GM12801 (cell line): ENCODE data around the gene MRPL21.

Experiments
- TF ChIP-seq, protein P1 (sequence below): IDR thresholded peaks from one replicate; pipeline ENCODE4 v1.5.1; 2011; ENCODE audit warnings: control low read depth; ENCODE audit not compliant: insufficient read length; ENCODE audit errors: extremely low read depth

MRPL21 gene

DNA sequence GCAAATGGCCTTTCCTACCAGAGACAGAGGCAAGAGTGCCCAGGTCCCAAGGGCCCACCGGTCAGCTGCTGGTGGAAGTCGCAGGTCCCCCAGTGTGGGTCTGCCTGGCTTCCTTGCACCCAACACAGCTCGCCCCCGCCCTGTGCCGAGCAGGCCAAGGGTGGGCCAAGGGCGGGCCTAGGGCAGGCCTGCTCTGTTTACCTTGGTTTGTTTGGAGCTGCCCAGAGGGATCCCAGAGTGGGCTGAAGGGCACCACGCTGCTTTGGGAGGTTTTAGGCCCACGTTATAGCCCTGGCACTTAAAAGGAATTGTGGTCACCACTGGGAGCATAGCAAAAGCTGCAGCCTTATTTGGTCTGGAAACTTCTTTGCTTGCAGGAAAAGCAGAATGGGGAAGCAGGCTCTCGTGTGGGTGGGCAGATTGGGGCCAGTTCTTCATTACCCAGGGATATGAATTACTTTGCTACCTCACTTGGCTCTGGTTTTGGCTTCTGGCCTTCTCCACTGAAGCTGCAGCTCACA lies 39.2 kb upstream of the MRPL21 start:
- TF ChIP-seq, protein P1, sequence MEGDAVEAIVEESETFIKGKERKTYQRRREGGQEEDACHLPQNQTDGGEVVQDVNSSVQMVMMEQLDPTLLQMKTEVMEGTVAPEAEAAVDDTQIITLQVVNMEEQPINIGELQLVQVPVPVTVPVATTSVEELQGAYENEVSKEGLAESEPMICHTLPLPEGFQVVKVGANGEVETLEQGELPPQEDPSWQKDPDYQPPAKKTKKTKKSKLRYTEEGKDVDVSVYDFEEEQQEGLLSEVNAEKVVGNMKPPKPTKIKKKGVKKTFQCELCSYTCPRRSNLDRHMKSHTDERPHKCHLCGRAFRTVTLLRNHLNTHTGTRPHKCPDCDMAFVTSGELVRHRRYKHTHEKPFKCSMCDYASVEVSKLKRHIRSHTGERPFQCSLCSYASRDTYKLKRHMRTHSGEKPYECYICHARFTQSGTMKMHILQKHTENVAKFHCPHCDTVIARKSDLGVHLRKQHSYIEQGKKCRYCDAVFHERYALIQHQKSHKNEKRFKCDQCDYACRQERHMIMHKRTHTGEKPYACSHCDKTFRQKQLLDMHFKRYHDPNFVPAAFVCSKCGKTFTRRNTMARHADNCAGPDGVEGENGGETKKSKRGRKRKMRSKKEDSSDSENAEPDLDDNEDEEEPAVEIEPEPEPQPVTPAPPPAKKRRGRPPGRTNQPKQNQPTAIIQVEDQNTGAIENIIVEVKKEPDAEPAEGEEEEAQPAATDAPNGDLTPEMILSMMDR, result no peak

DNA sequence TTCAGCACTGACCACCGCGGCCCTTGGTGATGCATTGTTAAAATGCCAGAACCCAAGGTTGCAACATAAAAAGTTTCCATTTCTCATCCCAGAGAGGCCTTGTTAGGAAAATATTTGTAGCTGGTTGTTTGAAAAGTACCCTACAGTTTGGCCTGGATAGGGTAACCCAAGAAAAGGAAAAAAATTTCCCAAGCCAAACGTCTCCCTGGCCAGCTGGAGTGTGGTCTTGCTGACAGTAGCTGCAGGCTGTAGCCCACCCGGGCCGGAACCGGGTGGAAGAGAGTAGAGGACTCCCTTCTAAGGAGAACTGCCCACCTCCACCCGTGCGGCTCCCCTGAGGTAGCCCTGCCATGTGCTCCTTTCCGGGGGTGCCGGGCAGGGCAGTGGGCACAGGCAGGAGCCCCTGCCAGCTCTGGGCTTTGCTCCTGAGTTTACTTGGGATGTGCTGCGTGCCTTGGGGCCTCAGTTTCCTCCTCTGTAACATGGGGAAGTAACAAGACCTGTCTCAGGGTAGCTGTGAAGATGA lies 38.5 kb upstream of the MRPL21 start:
- TF ChIP-seq, protein P1, result no peak

DNA sequence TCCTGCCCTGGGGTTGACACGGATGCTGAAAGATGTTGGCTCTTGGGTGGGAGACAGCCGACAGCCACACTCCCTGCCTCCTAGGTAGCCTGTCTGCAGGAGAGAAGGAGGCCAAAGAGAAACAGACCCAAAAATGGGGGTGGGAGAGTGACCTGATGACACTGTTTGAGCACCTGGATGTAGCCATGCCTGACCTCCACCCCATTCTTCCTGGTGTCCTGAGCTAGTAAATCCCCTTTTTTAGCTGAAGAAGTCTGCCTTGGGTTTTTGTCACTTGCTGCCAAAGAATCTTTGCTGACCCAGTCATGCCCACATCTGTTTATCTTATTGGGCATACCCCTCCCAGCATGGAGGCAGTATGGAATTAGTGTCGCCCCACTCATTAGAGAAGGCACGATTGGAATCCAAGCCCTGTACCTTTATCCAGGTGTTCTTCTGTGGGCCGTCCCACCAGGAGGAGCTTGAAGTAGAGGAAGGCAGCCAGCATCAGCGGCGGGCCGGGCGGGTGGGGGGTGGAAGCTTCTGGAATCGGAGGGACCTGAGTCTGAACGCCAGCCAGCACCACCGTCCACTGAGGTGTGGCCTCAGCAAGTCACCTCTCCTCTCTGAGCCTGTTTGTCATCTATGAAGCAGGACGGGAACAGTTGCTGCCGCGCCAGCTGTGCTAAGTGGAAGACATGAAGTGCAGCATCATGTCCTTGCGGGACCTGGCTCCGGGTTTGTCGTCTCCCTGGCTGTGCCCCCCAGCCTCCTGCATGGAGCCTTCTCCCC lies 37.9 kb upstream of the MRPL21 start:
- TF ChIP-seq, protein P1, result no peak

DNA sequence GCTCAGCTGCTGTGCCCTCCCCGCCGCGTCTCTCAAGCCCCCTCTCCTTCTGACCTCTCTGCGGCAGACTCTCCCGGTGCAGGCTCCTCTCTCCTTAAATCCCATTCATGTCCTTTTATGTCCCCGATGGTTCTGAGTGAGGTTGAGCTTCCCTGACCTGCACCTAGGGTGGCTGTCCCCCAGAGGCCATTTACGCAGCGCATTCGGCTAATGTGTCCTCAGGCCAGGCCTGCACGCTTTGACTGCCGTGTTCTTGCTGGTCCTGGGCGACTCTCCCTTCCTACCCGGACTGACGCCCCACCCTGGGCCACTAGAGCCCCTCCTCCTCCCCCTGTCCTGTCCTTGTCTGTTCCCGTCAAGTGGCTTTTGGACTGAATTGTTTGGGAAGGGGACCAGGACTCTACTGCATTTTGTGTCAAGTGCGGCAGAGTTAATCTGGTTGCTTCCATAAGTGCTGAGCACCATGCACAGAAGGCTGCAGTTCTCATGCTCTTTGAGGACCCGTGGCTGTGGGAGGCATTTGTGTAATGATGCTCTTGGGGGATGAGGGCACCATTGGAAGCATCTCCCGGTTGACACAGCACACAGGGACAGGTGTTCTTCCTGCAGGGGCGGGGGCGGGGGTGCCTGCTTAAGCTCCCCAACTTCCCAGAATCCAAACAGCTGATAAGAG lies 37.2 kb upstream of the MRPL21 start:
- TF ChIP-seq, protein P1, result no peak

GRCh38 chr11:68939583-68940555 lies 36.2 kb upstream of the MRPL21 start:
- TF ChIP-seq, protein P1, result no peak

GRCh38 chr11:68938816-68939582 lies 35.4 kb upstream of the MRPL21 start:
- TF ChIP-seq, protein P1, result no peak
